GM12872 (cell line): Measurements from ENCODE around the gene CMTR1.

Experiments used
- TF ChIP-seq, protein P1 (sequence below): IDR thresholded peaks from 3 replicates; pipeline ENCODE4 v1.5.1; 2011; ENCODE audit warnings: low read depth, mild to moderate bottlenecking, low read length, moderate library complexity; ENCODE audit not compliant: insufficient read depth

The CMTR1 gene

DNA sequence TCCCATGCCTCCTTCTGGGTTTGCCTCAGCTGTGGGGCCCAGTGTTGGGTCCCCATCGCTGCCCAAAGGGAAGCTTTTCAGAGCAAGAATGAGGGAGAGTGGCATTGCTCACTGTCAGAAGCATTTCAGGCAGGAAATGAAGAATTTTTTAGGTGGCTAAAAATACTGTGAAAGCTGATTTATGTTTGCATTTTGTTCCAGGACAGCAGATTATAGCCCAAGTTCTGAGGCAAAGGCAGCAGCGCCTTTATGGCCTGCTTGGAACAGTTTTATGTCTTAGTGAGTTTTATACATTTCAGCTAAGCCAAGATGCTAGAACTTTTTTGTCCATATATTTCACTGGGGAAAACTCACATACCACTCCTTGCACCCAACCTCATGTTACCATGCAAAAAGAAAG is 71.0 kb downstream of the CMTR1 start:
- TF ChIP-seq, protein P1, sequence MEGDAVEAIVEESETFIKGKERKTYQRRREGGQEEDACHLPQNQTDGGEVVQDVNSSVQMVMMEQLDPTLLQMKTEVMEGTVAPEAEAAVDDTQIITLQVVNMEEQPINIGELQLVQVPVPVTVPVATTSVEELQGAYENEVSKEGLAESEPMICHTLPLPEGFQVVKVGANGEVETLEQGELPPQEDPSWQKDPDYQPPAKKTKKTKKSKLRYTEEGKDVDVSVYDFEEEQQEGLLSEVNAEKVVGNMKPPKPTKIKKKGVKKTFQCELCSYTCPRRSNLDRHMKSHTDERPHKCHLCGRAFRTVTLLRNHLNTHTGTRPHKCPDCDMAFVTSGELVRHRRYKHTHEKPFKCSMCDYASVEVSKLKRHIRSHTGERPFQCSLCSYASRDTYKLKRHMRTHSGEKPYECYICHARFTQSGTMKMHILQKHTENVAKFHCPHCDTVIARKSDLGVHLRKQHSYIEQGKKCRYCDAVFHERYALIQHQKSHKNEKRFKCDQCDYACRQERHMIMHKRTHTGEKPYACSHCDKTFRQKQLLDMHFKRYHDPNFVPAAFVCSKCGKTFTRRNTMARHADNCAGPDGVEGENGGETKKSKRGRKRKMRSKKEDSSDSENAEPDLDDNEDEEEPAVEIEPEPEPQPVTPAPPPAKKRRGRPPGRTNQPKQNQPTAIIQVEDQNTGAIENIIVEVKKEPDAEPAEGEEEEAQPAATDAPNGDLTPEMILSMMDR, result no peak

DNA sequence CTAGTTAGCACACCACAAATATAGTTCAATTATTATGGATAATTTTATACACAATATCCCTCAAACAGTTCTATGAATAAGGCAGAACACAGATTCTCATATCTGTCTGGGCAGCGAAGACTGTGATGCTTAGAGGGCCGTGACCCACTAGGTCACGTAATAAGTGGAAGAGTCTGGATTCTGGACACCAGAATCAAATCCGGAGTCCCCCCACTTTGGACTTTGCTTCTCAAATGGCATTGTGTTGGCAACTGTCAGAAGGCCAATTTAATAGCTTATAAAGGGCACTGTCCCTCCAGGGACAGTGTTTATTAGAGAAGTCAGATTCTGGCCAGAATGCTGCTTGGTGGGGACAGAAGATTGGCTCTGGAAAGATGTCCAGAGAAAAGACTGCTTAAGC is 73.5 kb downstream of the CMTR1 start:
- TF ChIP-seq, protein P1, result no peak

DNA sequence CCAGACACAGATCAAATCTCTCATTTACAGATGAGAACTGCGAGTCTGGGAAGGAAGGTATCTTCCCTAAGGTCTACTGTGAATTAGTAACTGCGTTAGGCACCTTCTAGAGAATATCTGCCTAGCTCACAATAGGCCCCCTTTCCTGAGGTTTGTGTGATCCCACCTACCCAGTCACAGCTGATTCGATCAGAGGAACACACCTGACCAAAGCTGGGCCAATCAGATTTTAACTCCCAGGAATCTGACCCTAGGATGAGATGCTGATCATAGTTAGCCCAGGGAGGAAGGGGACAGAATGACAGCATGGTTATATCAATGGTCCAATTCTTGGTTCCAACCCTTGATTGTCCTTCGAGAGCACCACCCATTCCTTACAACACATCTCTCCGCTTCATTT is 74.1 kb downstream of the CMTR1 start:
- TF ChIP-seq, protein P1, result no peak

DNA sequence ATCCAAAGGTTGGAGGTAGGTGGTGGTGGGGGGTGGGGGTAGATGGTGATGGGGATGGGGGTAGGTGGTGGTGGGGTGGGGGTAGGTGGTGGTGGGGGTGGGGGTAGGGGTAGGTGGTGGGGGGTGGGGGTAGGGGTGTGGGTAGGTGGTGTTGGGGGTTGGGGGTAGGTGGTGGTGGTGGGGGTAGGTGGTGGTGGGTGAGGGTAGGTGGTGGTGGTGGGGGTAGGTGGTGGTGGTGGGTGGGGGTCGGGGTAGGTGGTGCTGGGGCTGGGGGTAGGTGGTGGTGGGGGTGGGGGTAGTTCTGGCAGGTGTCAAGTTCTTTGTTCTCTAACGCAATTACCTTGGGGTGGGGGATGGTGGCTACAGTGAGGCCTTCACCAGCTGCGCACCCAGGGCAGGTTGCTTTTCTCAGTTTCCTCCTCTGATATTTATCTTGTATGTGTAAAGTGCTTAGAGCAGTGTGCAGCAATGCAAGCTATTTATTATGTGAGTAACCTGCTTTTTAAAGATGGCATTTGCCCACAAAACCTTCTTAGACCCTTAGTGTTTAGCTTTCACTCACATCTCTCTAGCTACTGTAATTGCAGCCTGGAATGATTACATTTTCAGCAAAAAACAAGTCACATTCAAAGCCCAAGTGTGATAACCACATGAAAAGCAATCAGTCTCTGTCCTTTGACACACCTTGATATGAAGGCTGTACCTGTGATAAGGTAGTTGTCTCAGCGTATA is 74.8 kb downstream of the CMTR1 start:
- TF ChIP-seq, protein P1, result no peak

DNA sequence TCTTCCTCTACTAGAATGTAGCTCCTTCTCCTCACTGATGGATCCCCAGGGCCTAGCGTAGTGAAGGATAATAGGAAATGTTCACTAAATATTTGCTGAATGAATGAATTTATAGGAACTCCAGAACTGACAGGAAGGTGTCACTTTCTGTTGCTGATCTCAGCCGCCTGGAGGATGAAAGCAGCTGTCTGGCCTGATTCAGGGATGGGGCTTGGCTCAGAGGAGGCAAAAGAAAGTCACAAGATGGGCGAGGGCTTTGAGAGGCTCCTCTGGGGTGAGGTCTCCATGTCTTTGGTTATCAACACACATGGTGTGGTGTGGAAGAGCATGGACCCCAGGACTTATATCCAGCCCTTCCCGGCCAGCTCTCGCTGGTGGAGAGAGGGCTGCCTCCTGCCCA is 78.2 kb downstream of the CMTR1 start:
- TF ChIP-seq, protein P1, result no peak

DNA sequence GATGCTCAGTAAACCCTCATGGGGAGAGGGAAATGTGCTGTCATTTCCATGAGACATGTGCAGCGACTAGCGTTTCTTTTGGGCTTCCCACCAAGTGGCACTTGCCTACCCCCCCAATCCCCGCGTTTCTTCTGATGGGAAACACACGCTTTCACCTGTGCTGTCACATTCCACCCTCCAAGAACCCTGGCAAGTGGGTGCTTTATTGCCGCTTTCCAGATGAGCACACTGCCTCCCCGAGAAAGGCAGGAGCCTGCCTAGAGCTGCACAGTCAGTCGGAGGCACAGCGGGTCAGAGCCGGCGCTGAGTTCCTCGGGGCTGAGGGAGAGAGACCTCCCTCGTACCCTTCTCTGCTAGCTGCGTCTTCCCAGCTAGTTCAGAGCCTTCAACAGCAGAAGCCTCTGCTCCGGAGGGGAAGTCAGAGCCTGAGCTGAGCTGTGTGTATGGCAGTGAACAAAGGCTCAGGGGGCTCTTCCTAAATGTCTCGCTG is 78.9 kb downstream of the CMTR1 start:
- TF ChIP-seq, protein P1, result no peak

DNA sequence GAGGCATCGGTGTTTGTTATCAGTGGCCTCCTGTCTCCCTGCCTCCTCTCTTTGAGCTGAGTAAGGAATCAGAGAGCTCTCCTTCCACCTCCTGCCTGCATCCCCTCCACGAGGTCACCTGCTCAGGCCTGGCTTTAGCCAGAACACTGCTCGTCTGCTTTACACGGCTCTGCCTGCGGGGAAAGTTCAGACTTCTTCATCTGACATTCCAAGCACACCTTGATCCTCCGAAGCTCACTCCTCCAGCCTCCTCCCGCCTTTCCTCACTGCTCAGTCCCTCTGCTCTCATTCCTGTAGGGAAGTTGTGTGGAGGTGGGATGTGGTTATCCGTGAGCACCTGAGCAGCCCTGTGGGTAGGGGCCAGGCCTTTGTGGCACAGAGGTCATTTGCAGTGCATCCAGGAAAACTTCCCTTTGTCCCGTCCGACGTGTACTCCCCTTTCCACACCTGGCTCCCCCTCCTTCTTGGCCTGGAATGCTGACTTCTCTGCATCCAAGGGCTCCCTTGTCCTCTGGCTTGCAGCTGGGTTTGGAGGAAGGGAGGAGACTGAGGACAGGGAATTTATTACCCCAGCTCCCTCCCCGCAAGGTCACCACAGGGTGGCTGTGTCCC is 79.5 kb downstream of the CMTR1 start:
- TF ChIP-seq, protein P1, result no peak
